Right atrium auricular region (tissue), 2 donors: Measurements from ENCODE around the gene ARID5B. TPM values are rescaled to one million over a fixed set of nuclear protein-coding genes. Genes with fewer than 3 reads are reported as not detected.

Experiments
- DNase-seq: peaks from one replicate; pipeline ENCODE4 v3.0.0-alpha.2; 2019; ENCODE audit warnings: low spot score
- H3K27ac ChIP-seq, 2 donors: fragments of 200-600 bp; sonication (generic); 1 replicate in 1 of 2; 2 replicates in 1 of 2; pipeline ENCODE4 v1.5.1; 2016 to 2019
- H3K27me3 ChIP-seq, 2 donors: fragments of 200-600 bp; sonication (generic); one replicate each; pipeline versions ENCODE4 v1.5.1 to v1.6.0; 2017 to 2019
- H3K36me3 ChIP-seq: fragments of 200-600 bp; sonication (generic); one replicate; pipeline ENCODE4 v1.5.1; 2016
- H3K4me1 ChIP-seq, 2 donors: fragments of 200-600 bp; sonication (generic); one replicate each; pipeline versions ENCODE4 v1.5.1 to v1.6.0; 2017 to 2019
- H3K4me3 ChIP-seq, 2 donors: fragments of 200-600 bp; sonication (generic); 1 replicate in 1 of 2; 2 replicates in 1 of 2; pipeline ENCODE4 v1.5.1; 2017 to 2019; ENCODE audit warnings: mild to moderate bottlenecking in 1 of 2, moderate library complexity in 1 of 2
- H3K9me3 ChIP-seq, 2 donors: fragments of 200-600 bp; sonication (generic); one replicate each; pipeline ENCODE4 v1.5.1; 2019
- total RNA-seq, 2 donors: library from RNA; depleted of rRNA; stranded (reverse); fragments of >200 nt; gene quantifications; one replicate each; pipeline ENCODE4 v1.1.0, GENCODE V29; 2016
- TF ChIP-seq, protein P1 (sequence below), 2 donors: fragments of 200-600 bp; sonication (generic); IDR thresholded peaks; one replicate each; pipeline ENCODE4 v1.5.1; 2019; ENCODE audit warnings: antibody characterized with exemption in 2 of 2

The ARID5B gene
- total RNA-seq, 2 donors from 2014 or later = 37.9 to 53.4 TPM

GRCh38 chr10:62021978-62022802 is 120.7 kb downstream of the ARID5B start:
- Histone ChIP-seq H3K9me3 (no peaks in the 10 kb centered on the region), H3K27ac (no peak overlapping the region), H3K4me1 (peaks cover 0 to 27% of the 10 kb centered on the region in 2 donors), H3K36me3 (no peaks in the 10 kb centered on the region), H3K27me3 (no peaks in the 10 kb centered on the region), H3K4me3 (no peak overlapping the region)
- no peak for DNase-seq
- TF ChIP-seq, protein P1, sequence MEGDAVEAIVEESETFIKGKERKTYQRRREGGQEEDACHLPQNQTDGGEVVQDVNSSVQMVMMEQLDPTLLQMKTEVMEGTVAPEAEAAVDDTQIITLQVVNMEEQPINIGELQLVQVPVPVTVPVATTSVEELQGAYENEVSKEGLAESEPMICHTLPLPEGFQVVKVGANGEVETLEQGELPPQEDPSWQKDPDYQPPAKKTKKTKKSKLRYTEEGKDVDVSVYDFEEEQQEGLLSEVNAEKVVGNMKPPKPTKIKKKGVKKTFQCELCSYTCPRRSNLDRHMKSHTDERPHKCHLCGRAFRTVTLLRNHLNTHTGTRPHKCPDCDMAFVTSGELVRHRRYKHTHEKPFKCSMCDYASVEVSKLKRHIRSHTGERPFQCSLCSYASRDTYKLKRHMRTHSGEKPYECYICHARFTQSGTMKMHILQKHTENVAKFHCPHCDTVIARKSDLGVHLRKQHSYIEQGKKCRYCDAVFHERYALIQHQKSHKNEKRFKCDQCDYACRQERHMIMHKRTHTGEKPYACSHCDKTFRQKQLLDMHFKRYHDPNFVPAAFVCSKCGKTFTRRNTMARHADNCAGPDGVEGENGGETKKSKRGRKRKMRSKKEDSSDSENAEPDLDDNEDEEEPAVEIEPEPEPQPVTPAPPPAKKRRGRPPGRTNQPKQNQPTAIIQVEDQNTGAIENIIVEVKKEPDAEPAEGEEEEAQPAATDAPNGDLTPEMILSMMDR (IDR thresholded peaks at IDR 0.05) = no peak

GRCh38 chr10:62022830-62023229 is 121.3 kb downstream of the ARID5B start:
- no peak for DNase-seq
- no peaks in the 10 kb centered on the region for H3K27me3 ChIP-seq
- TF ChIP-seq, protein P1 (IDR thresholded peaks at IDR 0.05) = no peak
- H3K9me3 ChIP-seq = no peaks in the 10 kb centered on the region
- peaks cover 0 to 25% of the 10 kb centered on the region in 2 donors for H3K4me1 ChIP-seq
- H3K27ac ChIP-seq = no peak overlapping the region
- no peak overlapping the region for H3K4me3 ChIP-seq
- no peaks in the 10 kb centered on the region for H3K36me3 ChIP-seq

- no peaks in the 10 kb centered on the region for H3K36me3 ChIP-seq
- TF ChIP-seq, protein P1 (IDR thresholded peaks at IDR 0.05) = no peak
- no peaks in the 10 kb centered on the region for H3K27me3 ChIP-seq
- DNase-seq = no peak
- H3K4me1 ChIP-seq = peaks cover 0 to 20% of the 10 kb centered on the region in 2 donors
- no peaks in the 10 kb centered on the region for H3K9me3 ChIP-seq
- no peak overlapping the region for H3K27ac ChIP-seq
- H3K4me3 ChIP-seq = no peak overlapping the region
These were observed 121.8 kb downstream of the ARID5B start for GRCh38 chr10:62023329-62023728.

DNA sequence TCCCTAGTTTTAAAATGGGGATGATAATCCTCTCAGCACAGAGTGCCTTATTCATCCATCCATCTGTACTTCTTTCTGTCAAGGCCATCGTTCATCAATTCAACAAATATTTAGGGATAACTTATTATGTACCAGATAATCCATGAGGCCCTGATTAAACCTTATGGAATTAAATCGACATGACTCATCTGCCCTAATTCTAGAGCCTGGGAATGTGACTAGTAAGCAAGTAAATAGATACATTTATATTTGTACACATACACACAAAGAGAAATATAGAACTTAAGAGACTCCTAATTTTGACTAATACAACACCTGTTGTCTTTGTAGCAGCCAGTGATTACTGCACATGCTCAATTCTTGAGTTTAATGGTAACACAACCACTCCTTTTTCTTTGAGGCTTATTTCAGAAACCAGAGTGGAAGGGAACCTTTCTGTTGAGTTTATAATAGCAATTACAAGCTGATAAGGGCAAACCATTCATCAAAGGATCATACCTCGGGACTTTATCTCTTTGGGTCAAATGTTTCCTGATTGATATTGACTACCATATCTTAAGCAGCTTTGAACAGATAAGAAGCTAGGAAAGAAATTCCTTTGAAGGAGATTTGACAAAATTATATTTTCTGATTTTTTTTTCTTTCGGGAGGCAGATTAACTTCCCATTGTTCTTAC is 122.7 kb downstream of the ARID5B start:
- no peaks in the 10 kb centered on the region for H3K27me3 ChIP-seq
- no peak overlapping the region for H3K27ac ChIP-seq
- DNase-seq = no peak
- no peaks in the 10 kb centered on the region for H3K9me3 ChIP-seq
- H3K36me3 ChIP-seq = no peaks in the 10 kb centered on the region
- no peak overlapping the region for H3K4me3 ChIP-seq
- TF ChIP-seq, protein P1 (IDR thresholded peaks at IDR 0.05) = no peak
- peaks cover 0 to 15% of the 10 kb centered on the region in 2 donors for H3K4me1 ChIP-seq

GRCh38 chr10:62025134-62025794 is 123.8 kb downstream of the ARID5B start:
- Histone ChIP-seq H3K4me3 (no peak overlapping the region), H3K9me3 (no peaks in the 10 kb centered on the region), H3K4me1 (peaks cover 0 to 4% of the 10 kb centered on the region in 2 donors), H3K36me3 (no peaks in the 10 kb centered on the region), H3K27ac (no peak overlapping the region), H3K27me3 (no peaks in the 10 kb centered on the region)
- TF ChIP-seq, protein P1 (IDR thresholded peaks at IDR 0.05) = no peak
- DNase-seq = no peak
